ENCODE measurements around the gene HTN3.
"Not testable (repeated sequence)": the region's sequence is repeated elsewhere in the genome, so short reads cannot be mapped to it uniquely, and the experiment has no call there.

The HTN3 gene

DNA sequence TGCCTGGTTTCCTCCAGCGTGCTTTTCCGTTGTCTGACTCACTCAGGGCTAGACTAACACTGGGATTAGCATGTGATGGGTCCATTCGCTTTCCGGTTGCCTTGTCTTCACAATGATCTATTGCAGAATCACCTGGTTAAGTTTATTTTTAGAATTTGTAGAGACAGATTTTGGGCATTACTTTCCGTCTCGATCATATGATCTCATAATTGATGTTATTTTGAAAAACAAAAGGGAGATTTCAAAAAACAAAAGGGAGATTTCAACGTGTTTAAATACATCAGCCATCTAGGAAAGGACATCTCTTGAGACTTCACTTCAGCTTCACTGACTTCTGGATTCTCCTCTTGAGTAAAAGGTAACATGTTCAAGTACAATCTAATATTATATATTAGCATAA is at the start of gene HTN3:
HTN3 (plus strand) TSS at position 301 of the 400 bp plus-strand sequence. CDS start 2,282 bp downstream, outside the sequence.
- not testable (repeated sequence) for DNase-seq

DNA sequence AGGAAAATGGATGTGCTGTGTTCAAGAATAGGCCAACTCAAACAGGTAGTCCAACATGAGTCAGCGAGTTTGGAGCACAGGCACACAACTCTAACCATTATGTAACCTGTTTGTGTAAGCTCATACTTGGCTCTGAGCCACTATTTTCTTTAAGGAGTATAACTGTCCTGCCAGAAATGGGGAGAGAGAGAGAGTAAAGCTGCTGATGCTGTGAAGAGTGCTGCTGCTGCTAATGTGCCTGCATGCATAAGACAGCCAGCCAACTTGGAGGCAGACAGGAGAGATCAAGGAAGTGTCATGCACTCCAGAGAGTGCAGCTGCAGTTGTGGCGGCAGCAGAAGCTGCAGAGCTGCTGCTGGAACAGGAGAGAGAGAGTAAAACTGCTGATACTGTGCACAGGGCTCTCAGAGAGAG is 44.2 kb upstream of the HTN3 start:
- no peak for DNase-seq

DNA sequence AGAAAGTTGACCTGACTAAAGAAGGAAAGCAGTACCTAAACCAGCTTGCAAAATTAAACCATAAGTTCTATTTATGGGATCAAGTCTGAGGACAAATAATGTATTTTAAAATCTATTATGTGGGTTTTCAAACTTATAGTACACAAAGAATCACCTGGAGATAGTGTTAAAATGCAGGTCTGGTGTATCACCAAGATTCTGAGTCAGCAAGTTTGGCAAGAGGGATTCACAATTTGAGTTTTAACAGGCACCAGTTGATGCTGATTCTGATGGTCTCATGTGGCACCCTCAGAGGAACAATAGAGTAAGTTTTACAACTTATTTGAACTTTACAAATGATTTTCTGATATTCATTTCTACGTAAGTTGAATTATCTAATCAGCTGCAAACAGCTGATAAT is 41.6 kb upstream of the HTN3 start:
- no peak for DNase-seq

DNA sequence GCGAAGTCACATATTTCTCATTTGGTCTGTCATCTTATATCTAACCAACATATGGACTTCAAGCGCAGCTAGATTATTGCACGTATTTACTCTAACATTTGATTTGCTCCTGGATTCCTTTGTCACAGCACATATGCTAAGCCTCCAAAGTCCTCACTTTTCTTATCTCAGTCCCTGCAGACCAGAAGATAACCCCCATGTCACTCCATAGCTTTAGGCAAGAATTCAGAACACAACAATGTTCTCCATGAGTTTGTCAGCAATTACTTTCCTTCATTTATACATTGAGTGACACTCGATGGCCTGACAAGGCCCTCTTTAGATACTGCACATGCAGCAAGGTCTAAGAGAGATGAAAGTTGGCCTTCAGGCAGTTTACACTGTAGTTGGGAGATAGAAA is 37.2 kb upstream of the HTN3 start:
- DNase-seq, result no peak

GRCh38 chr4:69994782-69995181 is 33.5 kb upstream of the HTN3 start:
- DNase-seq, result no peak

GRCh38 chr4:69995526-69996016 is 32.7 kb upstream of the HTN3 start, which contains the start of gene STATH:
TSS of gene STATH (plus strand) at chr4:69995966. CDS start at chr4:69998438, 2,472 bp downstream.
- no peak for DNase-seq

DNA sequence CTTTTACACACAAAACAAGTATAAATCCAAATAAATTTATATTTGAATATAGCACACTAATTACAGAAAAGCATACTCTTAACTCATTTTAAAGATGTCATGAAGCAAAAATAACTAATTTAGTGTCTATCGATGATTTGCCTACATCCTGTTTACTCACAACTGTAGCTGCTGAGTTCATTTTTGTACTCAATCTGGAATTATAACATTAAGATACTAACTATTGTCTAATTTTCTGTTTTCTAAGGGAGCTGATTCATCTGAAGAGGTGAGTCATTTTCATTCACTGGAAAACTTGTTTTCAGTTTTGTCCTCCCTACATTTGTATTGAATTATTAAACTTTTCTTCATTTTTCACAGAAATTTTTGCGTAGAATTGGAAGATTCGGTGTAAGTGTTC is 28.8 kb upstream of the HTN3 start:
- no peak for DNase-seq

- DNase-seq, result no peak
These were observed 27.5 kb upstream of the HTN3 start for GRCh38 chr4:70000711-70001110.

GRCh38 chr4:70002507-70002906 is 25.8 kb upstream of the HTN3 start:
- DNase-seq, result no peak

GRCh38 chr4:70008771-70009170 is 19.5 kb upstream of the HTN3 start:
- no peak for DNase-seq

DNA sequence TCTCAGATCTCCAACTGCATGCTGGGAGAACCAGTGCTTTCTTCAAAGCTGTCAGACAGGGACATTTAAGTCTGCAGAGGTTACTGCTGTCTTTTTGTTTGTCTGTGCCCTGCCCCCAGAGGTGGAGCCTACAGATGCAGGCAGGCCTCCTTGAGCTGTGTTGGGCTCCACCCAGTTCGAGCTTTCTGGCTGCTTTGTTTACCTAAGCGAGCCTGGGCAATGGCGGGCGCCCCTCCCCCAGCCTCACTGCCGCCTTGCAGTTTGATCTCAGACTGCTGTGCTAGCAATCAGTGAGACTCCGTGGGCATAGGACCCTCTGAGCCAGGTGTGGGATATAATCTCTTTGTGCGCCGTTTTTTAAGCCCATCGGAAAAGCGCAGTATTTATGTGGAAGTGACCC is 9.3 kb upstream of the HTN3 start:
- DNase-seq, result not testable (repeated sequence)

- no peak for DNase-seq
These were observed 5.0 kb upstream of the HTN3 start for GRCh38 chr4:70023218-70023617.

DNA sequence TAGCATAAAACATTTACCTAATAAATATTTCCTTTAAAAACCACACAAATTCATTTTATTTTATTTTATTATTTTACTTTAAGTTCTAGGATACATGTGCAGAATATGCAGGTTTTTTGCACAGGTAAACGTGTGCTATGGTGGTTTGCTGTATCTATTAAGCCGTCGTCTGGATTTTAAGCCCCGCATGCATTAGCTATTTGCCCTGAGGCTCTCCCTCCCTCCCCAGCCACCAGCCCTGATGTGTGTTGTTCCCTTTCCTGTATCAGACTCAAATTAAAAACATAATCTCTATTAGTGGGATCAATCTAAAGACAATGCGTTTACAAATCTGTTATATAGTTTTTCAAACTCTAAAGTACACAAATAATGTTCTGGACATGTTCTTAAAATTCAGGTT is 1.2 kb upstream of the HTN3 start:
- no peak for DNase-seq

DNA sequence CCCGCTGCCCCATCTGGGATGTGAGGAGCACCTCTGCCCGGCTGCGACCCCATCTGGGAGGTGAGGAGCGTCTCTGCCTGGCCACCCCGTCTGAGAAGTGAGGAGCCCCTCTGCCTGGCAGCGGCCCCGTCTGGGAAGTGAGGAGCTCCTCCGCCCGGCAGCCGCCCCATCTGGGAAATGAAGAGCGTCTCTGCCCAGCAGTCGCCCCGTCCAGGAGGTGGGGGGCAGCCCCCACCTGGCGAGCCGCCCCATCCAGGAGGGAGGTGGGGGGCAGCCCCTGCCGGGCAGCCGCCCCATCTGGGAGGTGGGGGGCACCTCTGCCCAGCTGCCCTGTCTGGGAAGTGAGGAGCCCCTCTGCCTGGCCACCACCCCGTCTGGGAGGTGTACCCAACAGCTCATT is 9.3 kb downstream of the HTN3 start:
- DNase-seq, result not testable (repeated sequence)

GRCh38 chr4:70039928-70040327 is 11.7 kb downstream of the HTN3 start:
- DNase-seq, result not testable (repeated sequence)

- no peak for DNase-seq
These were observed 13.5 kb downstream of the HTN3 start for GRCh38 chr4:70041652-70042286.

GRCh38 chr4:70050138-70050537 is 21.9 kb downstream of the HTN3 start, which contains the start of gene HTN1:
TSS of gene HTN1 (plus strand) at chr4:70050438. CDS start at chr4:70053077, 2,639 bp downstream.
- not testable (repeated sequence) for DNase-seq

- not testable (repeated sequence) for DNase-seq
These were observed 28.3 kb downstream of the HTN3 start for GRCh38 chr4:70056534-70056933.

- no peak for DNase-seq
These were observed 29.4 kb downstream of the HTN3 start for GRCh38 chr4:70057651-70058050.

- no peak for DNase-seq
These were observed 30.9 kb downstream of the HTN3 start for GRCh38 chr4:70059149-70059548.

- no peak for DNase-seq
These were observed 33.7 kb downstream of the HTN3 start for GRCh38 chr4:70062000-70062399.

DNA sequence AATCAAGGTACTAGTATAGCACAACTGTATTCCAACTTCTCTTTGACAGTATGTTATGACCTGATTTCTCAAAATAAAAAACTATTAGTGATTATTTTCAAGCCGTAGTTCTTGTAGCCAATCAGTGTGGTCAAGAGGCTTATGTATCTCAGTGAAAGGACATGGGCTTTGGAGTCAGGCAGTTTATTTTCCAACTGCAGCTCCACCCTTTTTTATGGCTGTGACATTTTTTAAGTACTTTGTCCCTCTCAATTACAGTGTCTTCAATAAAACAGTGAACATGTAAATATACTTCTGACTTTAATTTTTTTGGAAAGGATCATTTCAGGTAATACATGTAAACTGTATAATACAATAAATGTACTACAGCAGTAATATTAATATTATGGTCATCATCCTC is 51.9 kb downstream of the HTN3 start:
- no peak for DNase-seq

Data from activated T-cell treated with anti-CD3 and anti-CD28 coated beads, Interleukin-2, amount 50 U/mL, for 48 hours (primary cell).